Large intestine (tissue), 3 donors: ENCODE results near the gene ARPC1A. TPM values are rescaled to one million over a fixed set of nuclear protein-coding genes. Genes with fewer than 3 reads are reported as not detected.
"Not testable (repeated sequence)": the region's sequence is repeated elsewhere in the genome, so short reads cannot be mapped to it uniquely, and the experiment has no call there.

Experiments used
- DNase-seq, 2 donors: peaks; one replicate each; pipeline versions ENCODE4 v3.0.0 to v3.0.0-alpha.2; 2013
- H3K27ac ChIP-seq: one replicate; pipeline ENCODE4 v1.5.1; 2013; ENCODE audit warnings: low read length
- H3K27me3 ChIP-seq: 2 replicates; pipeline ENCODE4 v1.6.1; 2013; ENCODE audit warnings: low read length; ENCODE audit not compliant: control insufficient read depth, insufficient read depth
- H3K36me3 ChIP-seq: 2 replicates; pipeline ENCODE4 v1.6.1; 2013; ENCODE audit warnings: low read length; ENCODE audit not compliant: control insufficient read depth, insufficient read depth
- H3K4me1 ChIP-seq: one replicate; pipeline ENCODE4 v1.6.1; 2013; ENCODE audit warnings: low read length; ENCODE audit not compliant: control insufficient read depth, insufficient read depth
- H3K4me3 ChIP-seq: one replicate; pipeline ENCODE4 v1.5.1; 2013; ENCODE audit warnings: low read length
- H3K9me3 ChIP-seq: one replicate; pipeline ENCODE4 v1.6.1; 2013; ENCODE audit warnings: mild to moderate bottlenecking, low read depth, low read length, moderate library complexity; ENCODE audit not compliant: control insufficient read depth
- WGBS: methylation state at CpG from one replicate; pipeline ENCODE4 v1.1.5; 2013; ENCODE audit warnings: low lambda C conversion rate; ENCODE audit not compliant: insufficient coverage; 5-methylcytosine and 5-hydroxymethylcytosine counted together
- polyA plus RNA-seq: library from polyadenylated mRNA; unstranded; fragments of 120-200 nt; gene quantifications from one replicate; pipeline ENCODE4 v1.2.1, GENCODE V29; 2013

Gene ARPC1A
- polyA plus RNA-seq, 1 donor, result 188 TPM

DNA sequence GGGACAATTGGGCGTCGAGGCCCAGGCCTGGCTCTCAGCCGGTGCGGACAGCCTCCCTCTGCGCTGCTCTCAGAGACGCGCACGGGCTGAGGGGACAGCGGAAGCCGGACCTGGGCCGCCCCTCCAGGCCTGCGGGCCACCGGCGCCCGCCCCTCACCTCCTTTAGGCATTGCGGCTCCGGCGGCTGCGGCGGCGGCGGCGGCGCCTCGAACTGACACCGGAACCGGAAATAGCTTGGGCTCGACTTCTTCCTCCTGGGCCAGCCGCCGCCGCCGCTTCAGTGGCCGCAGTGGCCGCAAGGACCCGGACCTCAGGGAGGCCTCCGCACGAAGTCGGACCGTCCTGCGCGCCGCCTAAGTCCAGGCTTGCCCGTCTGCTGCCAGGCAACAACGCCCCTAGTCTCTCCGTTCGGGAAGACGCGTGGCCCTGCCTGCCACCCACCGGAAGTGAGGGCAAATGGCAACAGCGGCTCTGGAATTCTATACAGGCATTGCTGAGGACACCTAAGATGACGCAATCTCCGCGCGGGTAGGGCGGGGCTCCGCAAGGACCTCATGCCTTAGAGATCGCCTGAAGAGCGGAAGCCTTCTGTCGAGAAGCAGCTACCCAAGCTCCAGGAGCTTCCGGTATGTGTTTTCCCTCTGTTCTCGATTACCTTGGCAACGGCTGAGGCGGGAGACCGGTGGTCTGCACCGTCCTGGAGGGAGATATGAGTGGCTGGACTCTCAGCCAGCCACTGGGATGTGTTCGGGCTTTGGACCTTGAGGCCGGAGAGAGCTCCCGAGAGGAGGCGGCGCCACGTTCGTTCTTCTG lies 82.9 kb downstream of the ARPC1A start, which contains the start of the genes BUD31 and PDAP1:
Gene BUD31, plus strand, starts transcription at position 591 of the 813 bp plus-strand sequence. CDS start 2,124 bp downstream, outside the sequence.
Gene PDAP1, minus strand, starts transcription at position 219 of the 813 bp plus-strand sequence. Its CDS starts 49 bp downstream, at position 170.
- WGBS, result no CpG with 5 or more reads among the region's 72 CpGs
- Histone ChIP-seq H3K27ac (peak within 1 kb of the TSS; percentile 88), H3K4me1 (peaks cover 4% of the 10 kb centered on the region), H3K27me3 (no peaks in the 10 kb centered on the region), H3K4me3 (peak within 1 kb of the TSS; percentile 90), H3K36me3 (peaks cover 42% of the 10 kb centered on the region), H3K9me3 (no peaks in the 10 kb centered on the region)
- DNase-seq, result peak; percentile 91 to 97

DNA sequence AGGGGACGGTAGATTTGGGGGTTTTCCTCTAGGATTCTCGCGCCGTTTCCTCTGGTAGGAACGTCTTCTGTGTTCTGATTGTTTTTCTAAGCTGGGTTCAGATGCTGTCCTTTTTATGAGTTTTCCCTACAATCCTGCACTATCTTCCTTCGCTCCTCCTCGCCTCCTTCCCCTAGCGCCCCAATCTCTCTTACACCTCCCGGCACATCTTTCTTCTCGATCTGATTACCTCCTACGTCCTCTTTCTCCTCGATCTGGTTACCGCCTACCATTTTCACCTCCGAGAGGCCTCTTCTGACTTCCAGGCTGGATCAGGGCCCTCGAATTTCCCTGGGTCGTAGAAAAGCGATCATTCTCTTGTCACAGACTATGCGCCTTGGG lies 83.5 kb downstream of the ARPC1A start:
- Histone ChIP-seq H3K9me3 (no peaks in the 10 kb centered on the region), H3K4me3 (peak overlapping the region; percentile 90), H3K36me3 (peaks cover 42% of the 10 kb centered on the region), H3K27me3 (no peaks in the 10 kb centered on the region), H3K27ac (peak overlapping the region; percentile 88), H3K4me1 (peaks cover 4% of the 10 kb centered on the region)
- no peak for DNase-seq
- 0% methylated on average over 5 of the region's 18 CpGs for WGBS

GRCh38 chr7:99409806-99410205 lies 84.1 kb downstream of the ARPC1A start:
- peaks cover 42% of the 10 kb centered on the region for H3K36me3 ChIP-seq
- DNase-seq, result no peak
- H3K27me3 ChIP-seq, result no peaks in the 10 kb centered on the region
- H3K4me1 ChIP-seq, result peaks cover 4% of the 10 kb centered on the region
- H3K9me3 ChIP-seq, result no peaks in the 10 kb centered on the region
- 60% methylated on average over 1 of the region's 3 CpGs for WGBS
- peak overlapping the region; percentile 90 for H3K4me3 ChIP-seq
- no peak overlapping the region for H3K27ac ChIP-seq

DNA sequence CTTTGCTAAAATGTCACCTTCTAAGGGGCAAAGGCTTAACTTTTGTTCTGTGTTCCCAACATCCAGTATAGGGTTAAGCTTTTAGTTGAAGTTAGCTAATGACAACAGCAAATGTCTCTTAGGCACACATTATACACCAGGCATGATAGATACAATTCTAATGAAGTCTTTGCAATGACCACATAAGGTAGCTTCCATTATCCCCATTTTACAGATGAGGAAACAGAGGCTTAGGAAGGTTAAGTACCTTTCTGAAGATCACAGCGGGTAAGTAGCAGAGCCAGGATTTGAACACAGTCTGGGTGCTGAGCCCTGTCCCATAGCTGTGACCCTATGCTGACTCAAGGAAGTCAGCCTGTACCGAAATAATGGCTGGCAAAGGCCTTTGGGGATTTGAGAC lies 84.9 kb downstream of the ARPC1A start:
- Histone ChIP-seq H3K27ac (no peak overlapping the region), H3K27me3 (no peaks in the 10 kb centered on the region), H3K9me3 (no peaks in the 10 kb centered on the region), H3K4me1 (peaks cover 4% of the 10 kb centered on the region), H3K4me3 (no peak overlapping the region), H3K36me3 (peaks cover 46% of the 10 kb centered on the region)
- no CpG with 5 or more reads among the region's 2 CpGs for WGBS
- no peak for DNase-seq

GRCh38 chr7:99415513-99416127 lies 89.9 kb downstream of the ARPC1A start:
- H3K4me1 ChIP-seq, H3K27me3 ChIP-seq, H3K27ac ChIP-seq, H3K9me3 ChIP-seq, H3K4me3 ChIP-seq: not testable (repeated sequence)
- H3K36me3 ChIP-seq, result peaks cover 89% of the 10 kb centered on the region
- no CpG with 5 or more reads among the region's 17 CpGs for WGBS
- peak in 1 of 2 donors; percentile 23 for DNase-seq

Other genes starting within 250 kb of the ARPC1A start
- 14.5 TPM for gene SMURF1, start 181.8 kb upstream of the ARPC1A start, polyA plus RNA-seq
- gene KPNA7, start 117.8 kb upstream of the ARPC1A start, polyA plus RNA-seq, result 0.13 TPM
- gene MYH16, start 53.1 kb upstream of the ARPC1A start, polyA plus RNA-seq, result 0.01 TPM
- 73.1 TPM for gene ARPC1B, start 48.8 kb downstream of the ARPC1A start, polyA plus RNA-seq
- gene PDAP1, start 82.7 kb downstream of the ARPC1A start, polyA plus RNA-seq, result 94.9 TPM
- gene BUD31, start 83.1 kb downstream of the ARPC1A start, polyA plus RNA-seq, result 72.8 TPM
- gene PTCD1, start 112.9 kb downstream of the ARPC1A start, polyA plus RNA-seq, result 5.9 TPM
- gene CPSF4, start 113.0 kb downstream of the ARPC1A start, polyA plus RNA-seq, result 29.6 TPM
- gene ATP5MF, start 140.3 kb downstream of the ARPC1A start, polyA plus RNA-seq, result 386 TPM
- 61.3 TPM for gene ZNF789, start 147.0 kb downstream of the ARPC1A start, polyA plus RNA-seq
- gene ZNF394, start 174.4 kb downstream of the ARPC1A start, polyA plus RNA-seq, result 22.9 TPM
- 8.6 TPM for gene ZKSCAN5, start 178.8 kb downstream of the ARPC1A start, polyA plus RNA-seq
- gene FAM200A, start 226.2 kb downstream of the ARPC1A start, polyA plus RNA-seq, result 10.5 TPM
- 83.0 TPM for gene ZNF655, start 232.7 kb downstream of the ARPC1A start, polyA plus RNA-seq